C4-2B (cell line): ENCODE measurements around the gene MN1.

ENCODE experiments used
- ZFX ChIP-seq: fragments of 450-650 bp; IDR thresholded peaks from 2 replicates; pipeline ENCODE4 v1.6.1; 2017
- TF ChIP-seq, protein P1 (sequence below): fragments of 450-650 bp; conservative IDR thresholded peaks from 2 replicates; pipeline ENCODE4 v1.5.1; 2017; ENCODE audit warnings: mild to moderate bottlenecking

- TF ChIP-seq, protein P1, sequence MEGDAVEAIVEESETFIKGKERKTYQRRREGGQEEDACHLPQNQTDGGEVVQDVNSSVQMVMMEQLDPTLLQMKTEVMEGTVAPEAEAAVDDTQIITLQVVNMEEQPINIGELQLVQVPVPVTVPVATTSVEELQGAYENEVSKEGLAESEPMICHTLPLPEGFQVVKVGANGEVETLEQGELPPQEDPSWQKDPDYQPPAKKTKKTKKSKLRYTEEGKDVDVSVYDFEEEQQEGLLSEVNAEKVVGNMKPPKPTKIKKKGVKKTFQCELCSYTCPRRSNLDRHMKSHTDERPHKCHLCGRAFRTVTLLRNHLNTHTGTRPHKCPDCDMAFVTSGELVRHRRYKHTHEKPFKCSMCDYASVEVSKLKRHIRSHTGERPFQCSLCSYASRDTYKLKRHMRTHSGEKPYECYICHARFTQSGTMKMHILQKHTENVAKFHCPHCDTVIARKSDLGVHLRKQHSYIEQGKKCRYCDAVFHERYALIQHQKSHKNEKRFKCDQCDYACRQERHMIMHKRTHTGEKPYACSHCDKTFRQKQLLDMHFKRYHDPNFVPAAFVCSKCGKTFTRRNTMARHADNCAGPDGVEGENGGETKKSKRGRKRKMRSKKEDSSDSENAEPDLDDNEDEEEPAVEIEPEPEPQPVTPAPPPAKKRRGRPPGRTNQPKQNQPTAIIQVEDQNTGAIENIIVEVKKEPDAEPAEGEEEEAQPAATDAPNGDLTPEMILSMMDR, result no peak
- TF ChIP-seq ZFX, result no peak
These were observed 19.6 kb upstream of the MN1 start for GRCh38 chr22:27820896-27821866.
